ENCODE results near the gene ABCA4.

The ABCA4 gene

GRCh38 chr1:94110946-94111740, 9.8 kb downstream of the ABCA4 start:
- Histone ChIP-seq H3K4me3 (no peak overlapping the region), H3K36me3 (ENCODE audit: insufficient read depth, low read length) (no peaks in the 10 kb centered on the region), H3K27ac (no peak overlapping the region), H3K9ac (ENCODE audit: insufficient read length) (no peak overlapping the region), H3K9me3 (ENCODE audit: low read depth, low read length) (no peaks in the 10 kb centered on the region)
- DNase-seq (ENCODE audit: low read depth, low spot score): no peak
- TF ChIP-seq EZH2 (IDR thresholded peaks at IDR 0.05) (no peak), POLR2AphosphoS5 (IDR thresholded peaks at IDR 0.05; ENCODE audit: borderline replicate concordance, low read depth, low read length) (no peak), FOXP2 (optimal IDR thresholded peaks at IDR 0.05; ENCODE audit: control extremely low read depth, extremely low read length, insufficient read depth) (no peak)

- Histone ChIP-seq H3K9me3 (ENCODE audit: low read depth, low read length) (no peaks in the 10 kb centered on the region), H3K27ac (no peak overlapping the region), H3K36me3 (ENCODE audit: insufficient read depth, low read length) (no peaks in the 10 kb centered on the region), H3K9ac (ENCODE audit: insufficient read length) (no peak overlapping the region), H3K4me3 (no peak overlapping the region)
- TF ChIP-seq FOXP2 (optimal IDR thresholded peaks at IDR 0.05; ENCODE audit: control extremely low read depth, extremely low read length, insufficient read depth) (no peak), EZH2 (IDR thresholded peaks at IDR 0.05) (no peak), POLR2AphosphoS5 (IDR thresholded peaks at IDR 0.05; ENCODE audit: borderline replicate concordance, low read depth, low read length) (no peak)
- no peak for DNase-seq (ENCODE audit: low read depth, low spot score)
These were observed 10.8 kb downstream of the ABCA4 start for GRCh38 chr1:94110021-94110761.

DNA sequence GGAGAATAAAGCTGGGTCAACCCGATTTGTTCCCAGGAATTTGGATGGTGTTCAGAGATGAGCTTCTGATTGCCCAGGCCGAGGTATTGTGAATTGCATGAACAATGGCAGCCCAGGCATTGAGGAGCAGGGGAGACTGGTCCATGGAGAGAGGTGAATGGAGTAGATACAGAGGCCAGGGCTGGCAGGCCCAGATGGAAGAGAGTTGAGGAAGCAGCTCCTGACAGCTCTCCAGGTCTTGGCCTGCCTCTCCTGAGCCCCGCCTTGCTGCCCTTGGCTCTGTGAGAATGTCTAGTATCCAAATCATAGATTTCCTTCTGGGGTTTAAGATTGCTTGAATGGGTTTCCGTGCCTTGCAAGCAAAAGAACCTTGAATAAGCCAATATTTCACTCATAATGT, 11.5 kb downstream of the ABCA4 start:
- no peak overlapping the region for H3K9ac ChIP-seq (ENCODE audit: insufficient read length)
- H3K27ac ChIP-seq: no peak overlapping the region
- no peak for DNase-seq (ENCODE audit: low read depth, low spot score)
- no peaks in the 10 kb centered on the region for H3K36me3 ChIP-seq (ENCODE audit: insufficient read depth, low read length)
- TF ChIP-seq FOXP2 (optimal IDR thresholded peaks at IDR 0.05; ENCODE audit: control extremely low read depth, extremely low read length, insufficient read depth) (no peak), POLR2AphosphoS5 (IDR thresholded peaks at IDR 0.05; ENCODE audit: borderline replicate concordance, low read depth, low read length) (no peak), EZH2 (IDR thresholded peaks at IDR 0.05) (no peak)
- H3K9me3 ChIP-seq (ENCODE audit: low read depth, low read length): no peaks in the 10 kb centered on the region
- no peak overlapping the region for H3K4me3 ChIP-seq

- H3K9ac ChIP-seq (ENCODE audit: insufficient read length): no peak overlapping the region
- no peaks in the 10 kb centered on the region for H3K9me3 ChIP-seq (ENCODE audit: low read depth, low read length)
- H3K36me3 ChIP-seq (ENCODE audit: insufficient read depth, low read length): no peaks in the 10 kb centered on the region
- DNase-seq (ENCODE audit: low read depth, low spot score): no peak
- H3K4me3 ChIP-seq: no peak overlapping the region
- no peak for TF ChIP-seq POLR2AphosphoS5 (IDR thresholded peaks at IDR 0.05; ENCODE audit: borderline replicate concordance, low read depth, low read length)
- no peak for TF ChIP-seq FOXP2 (optimal IDR thresholded peaks at IDR 0.05; ENCODE audit: control extremely low read depth, extremely low read length, insufficient read depth)
- no peak for TF ChIP-seq EZH2 (IDR thresholded peaks at IDR 0.05)
- no peak overlapping the region for H3K27ac ChIP-seq
These were observed 13.8 kb downstream of the ABCA4 start for GRCh38 chr1:94107141-94107540.

- Histone ChIP-seq H3K9ac (ENCODE audit: insufficient read length) (no peak overlapping the region), H3K27ac (no peak overlapping the region), H3K36me3 (ENCODE audit: insufficient read depth, low read length) (no peaks in the 10 kb centered on the region), H3K9me3 (ENCODE audit: low read depth, low read length) (no peaks in the 10 kb centered on the region), H3K4me3 (no peak overlapping the region)
- TF ChIP-seq EZH2 (IDR thresholded peaks at IDR 0.05) (no peak), FOXP2 (optimal IDR thresholded peaks at IDR 0.05; ENCODE audit: control extremely low read depth, extremely low read length, insufficient read depth) (no peak), POLR2AphosphoS5 (IDR thresholded peaks at IDR 0.05; ENCODE audit: borderline replicate concordance, low read depth, low read length) (no peak)
- DNase-seq (ENCODE audit: low read depth, low spot score): no peak
These were observed 14.2 kb downstream of the ABCA4 start for GRCh38 chr1:94106716-94107115.

- TF ChIP-seq POLR2AphosphoS5 (IDR thresholded peaks at IDR 0.05; ENCODE audit: borderline replicate concordance, low read depth, low read length) (peak; percentile 50; the same call in 1 of the 2 replicates), FOXP2 (optimal IDR thresholded peaks at IDR 0.05; ENCODE audit: control extremely low read depth, extremely low read length, insufficient read depth) (no peak)
- Histone ChIP-seq H3K9ac (ENCODE audit: insufficient read length) (no peak overlapping the region), H3K9me3 (ENCODE audit: low read depth, low read length) (no peaks in the 10 kb centered on the region), H3K4me3 (peak overlapping the region; percentile 38), H3K36me3 (ENCODE audit: insufficient read depth, low read length) (no peaks in the 10 kb centered on the region), H3K27ac (no peak overlapping the region)
- peak; percentile 67 for DNase-seq (ENCODE audit: low read depth, low spot score)
These were observed 14.9 kb downstream of the ABCA4 start for GRCh38 chr1:94105957-94106529.

GRCh38 chr1:94105581-94105952, 15.4 kb downstream of the ABCA4 start:
- Histone ChIP-seq H3K9me3 (ENCODE audit: low read depth, low read length) (no peaks in the 10 kb centered on the region), H3K9ac (ENCODE audit: insufficient read length) (no peak overlapping the region), H3K4me3 (peak overlapping the region; percentile 52), H3K36me3 (ENCODE audit: insufficient read depth, low read length) (no peaks in the 10 kb centered on the region), H3K27ac (no peak overlapping the region)
- TF ChIP-seq EZH2 (IDR thresholded peaks at IDR 0.05): no peak
- TF ChIP-seq POLR2AphosphoS5 (IDR thresholded peaks at IDR 0.05; ENCODE audit: borderline replicate concordance, low read depth, low read length): no peak
- no peak for TF ChIP-seq FOXP2 (optimal IDR thresholded peaks at IDR 0.05; ENCODE audit: control extremely low read depth, extremely low read length, insufficient read depth)
- no peak for DNase-seq (ENCODE audit: low read depth, low spot score)

All from SK-N-MC (cell line).